NCI-H1694 treated with DMSO at 0.1 percent for 48 hours (cell line): Measurements from ENCODE around the gene SLC6A16.
"Not testable (repeated sequence)": the region's sequence is repeated elsewhere in the genome, so short reads cannot be mapped to it uniquely, and the experiment has no call there.

Experiments used
- DNase-seq: peaks from one replicate; lab custom pipeline; 2025; lab: John Stamatoyannopoulos, UW

The SLC6A16 gene

DNA sequence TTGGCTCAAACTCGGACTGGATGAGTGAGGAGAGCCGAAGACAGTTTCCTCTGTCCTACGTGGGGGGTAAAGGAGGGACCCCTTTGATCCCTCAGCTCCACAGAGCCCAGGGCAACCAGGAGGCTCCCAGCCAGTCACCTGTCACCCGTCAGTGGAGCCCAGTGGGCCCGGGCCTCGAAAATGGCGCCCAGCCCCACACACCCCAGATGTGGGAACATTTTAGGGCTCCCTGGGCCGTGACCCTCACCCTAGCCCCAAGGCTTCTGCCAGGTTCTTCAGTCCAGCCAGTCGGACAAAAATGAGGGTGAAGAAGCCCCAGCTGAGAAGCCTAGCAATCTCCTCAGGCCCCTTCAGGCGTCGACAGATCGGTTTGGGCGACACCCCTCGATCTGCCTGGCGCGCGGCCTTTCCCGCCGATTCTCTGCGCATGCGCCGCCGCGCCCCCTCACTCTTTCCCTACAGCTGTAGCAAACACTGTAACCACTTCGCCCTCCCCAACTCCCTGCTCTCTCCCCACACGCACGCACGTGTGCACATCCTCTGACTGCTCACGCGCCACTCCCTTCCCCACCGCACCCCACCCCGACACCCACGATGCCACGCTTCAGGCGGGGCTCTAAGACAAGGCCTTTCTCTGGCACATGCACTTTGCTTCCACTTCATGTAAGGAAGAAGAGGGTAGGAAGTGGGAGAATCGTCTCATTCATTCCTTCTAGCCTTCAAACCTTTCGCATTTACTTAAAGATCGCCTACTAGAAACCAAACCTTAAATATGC, at the start of gene SLC6A16:
TSS of gene SLC6A16 (minus strand) at position 391 of the 776 bp plus-strand sequence. CDS start 13,844 bp downstream, outside the sequence.
- DNase-seq = no peak

DNA sequence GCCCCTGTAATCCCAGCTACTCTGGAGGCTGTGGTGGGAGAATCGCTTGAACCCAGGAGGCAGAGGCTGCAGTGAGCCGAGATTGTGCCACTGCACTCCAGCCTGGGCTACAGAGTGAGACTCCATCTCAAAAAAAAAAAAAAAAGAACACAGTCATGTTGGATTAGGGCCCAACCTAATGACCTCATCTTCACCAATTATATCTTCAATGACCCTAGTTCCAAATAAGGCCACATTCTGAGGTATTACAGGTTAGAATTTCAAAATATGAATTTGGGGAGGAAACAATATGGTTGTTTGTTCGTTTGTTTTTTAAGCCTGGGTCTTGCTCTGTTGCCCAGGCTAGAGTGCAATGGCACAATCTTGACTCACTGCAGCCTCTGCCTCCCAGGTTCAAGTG, 48.2 kb upstream of the SLC6A16 start:
- DNase-seq = not testable (repeated sequence)

DNA sequence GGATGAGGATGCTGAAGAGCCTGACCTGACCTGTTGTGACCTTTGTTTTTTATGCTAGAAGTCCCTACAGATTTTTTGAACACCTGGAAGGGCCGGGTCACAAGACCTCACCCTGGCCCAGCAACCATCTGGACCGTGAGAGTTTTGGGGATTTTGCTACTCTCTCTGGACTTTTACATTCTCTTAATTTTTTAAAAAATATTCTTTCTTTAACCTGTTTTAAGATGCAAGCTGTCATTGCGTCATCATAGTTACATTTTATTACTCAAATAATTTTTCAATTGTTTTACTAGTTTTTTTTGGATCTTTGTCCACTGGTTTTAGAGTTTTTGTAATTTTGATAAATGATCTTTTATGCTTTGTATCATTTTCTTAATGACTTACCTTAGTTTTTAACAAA, 46.2 kb upstream of the SLC6A16 start:
- no peak for DNase-seq

DNA sequence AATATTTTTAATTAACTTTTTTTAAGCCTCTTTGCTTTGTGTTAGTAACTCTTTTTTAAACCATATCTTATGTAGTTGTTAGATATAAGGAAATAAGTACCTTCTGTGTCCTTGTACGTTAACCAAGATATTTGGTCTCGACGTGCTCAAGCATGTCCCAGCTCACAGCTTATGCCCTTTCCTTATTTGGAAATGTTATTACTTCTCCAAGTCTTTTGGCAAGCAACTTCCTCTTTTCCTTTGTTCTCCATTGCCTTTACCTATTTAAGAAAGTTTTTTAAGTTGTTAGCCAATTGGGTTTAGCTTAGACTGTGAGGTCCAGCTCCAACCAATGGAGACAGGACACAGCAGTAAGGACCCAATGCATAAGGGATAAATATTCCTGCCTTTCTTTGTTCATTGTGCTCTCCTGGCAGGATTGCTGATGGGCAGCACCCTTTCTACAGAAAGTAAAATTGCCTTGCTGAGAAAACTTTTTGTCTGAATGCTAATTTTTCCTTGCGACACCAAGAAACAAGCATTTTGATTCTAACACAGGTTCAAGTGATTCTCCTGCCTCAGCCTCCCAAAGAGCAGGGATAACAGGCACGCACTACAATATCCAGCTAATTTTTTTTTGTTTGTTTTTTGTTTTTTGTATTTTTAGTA, 43.8 kb upstream of the SLC6A16 start:
- no peak for DNase-seq

DNA sequence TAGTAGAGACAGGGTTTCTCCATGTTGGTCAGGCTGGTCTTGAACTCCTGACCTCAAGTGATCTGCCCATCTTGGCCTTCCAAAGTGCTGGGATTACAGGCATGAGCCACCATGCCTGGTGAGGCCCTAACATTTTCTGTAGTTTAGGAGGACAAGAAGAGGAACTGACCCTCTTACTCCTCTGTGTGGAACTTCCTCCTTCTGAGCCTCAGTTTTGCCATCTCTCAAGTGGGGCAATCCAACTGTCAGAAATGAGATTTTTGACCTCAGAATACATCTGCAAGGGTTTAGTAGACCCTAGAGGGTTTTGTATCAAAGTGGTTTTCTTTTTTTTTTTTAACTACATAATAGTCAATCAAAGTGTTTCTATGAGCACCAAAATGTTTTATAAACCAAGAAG, 41.1 kb upstream of the SLC6A16 start:
- DNase-seq = no peak

DNA sequence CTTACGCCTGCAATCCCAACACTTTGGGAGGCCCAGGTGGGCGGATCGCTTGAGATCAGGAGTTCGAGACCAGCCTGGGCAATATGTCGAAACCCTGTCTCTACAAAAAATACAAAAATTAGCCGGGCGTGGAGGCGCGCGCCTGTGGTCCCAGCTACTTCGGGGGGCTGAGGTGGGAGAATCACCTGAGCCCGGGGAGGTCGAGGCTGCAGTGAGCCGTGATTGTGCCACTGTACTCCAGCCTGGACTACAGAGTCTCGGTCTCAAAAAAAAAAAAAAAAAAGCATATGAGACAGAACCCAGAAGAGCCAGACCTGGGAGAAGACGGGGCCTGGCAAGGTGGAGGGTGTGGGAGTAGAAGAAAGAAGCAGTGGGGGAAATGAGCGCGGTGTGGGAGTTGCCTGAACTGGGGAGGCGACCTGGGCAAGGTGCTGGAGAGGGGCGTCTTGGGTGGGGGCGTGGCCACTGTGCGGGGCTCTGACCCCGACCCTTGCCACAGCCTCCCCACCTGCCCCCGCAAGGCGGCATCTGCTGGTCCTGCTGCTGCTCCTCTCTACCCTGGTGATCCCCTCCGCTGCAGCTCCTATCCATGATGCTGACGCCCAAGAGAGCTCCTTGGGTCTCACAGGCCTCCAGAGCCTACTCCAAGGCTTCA, 39.2 kb upstream of the SLC6A16 start:
- DNase-seq = no peak

DNA sequence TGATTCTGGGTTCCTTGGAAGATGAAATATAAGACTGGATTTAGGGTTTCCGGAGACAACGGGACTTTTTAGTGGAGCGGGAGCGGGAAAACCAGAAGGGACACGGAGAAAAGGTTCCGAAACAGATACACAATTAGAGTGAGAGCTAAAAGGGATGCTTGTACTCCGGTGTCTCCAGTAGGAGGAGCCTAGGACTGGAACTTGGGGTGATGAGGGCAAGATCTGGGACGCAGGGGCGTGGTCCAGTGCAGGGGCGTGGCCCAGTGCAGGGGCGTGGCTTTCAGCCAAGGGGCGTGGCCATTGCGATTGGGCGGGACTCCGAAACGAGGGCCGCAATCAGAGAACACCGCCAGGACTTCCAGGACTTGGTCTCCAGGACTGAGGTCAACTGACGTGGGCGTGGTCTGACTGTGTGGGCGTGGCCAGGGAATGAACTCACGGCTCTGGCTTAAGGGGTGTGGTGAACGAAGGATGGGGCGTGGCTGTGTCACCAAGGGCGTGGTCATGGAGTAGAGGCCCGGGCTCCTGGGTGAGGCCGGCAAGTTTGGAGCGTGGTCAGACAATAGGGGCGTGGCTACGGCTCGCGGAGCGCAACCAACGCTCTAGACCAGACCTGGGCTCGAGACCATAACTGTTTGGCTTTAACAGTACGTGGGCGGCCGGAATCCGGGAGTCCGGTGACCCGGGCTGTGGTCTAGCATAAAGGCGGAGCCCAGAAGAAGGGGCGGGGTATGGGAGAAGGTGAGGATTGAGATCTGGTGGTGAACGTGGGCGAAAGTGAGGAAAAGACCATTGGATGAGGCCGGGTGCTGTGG, 38.5 kb upstream of the SLC6A16 start, which contains the start of gene DKKL1:
TSS of gene DKKL1 (plus strand) at position 610 of the 815 bp plus-strand sequence. CDS start at position 732, 122 bp downstream.
- no peak for DNase-seq

DNA sequence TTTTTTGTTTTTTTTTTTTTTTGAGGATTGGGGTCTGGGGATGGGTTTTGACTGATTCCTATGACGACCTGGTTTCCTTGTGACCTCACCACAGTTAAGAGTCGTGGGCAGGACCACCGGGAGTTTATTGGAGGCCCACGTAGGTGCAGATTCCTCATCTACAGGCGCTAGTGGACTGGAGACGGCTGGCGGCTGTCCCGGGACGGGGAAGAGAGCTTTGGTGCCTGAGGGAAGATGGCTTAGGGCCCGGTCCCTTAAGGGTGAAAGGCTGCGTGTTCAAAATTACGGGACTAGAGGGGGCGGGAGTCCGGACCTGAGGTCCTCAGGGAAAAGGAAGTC, 37.9 kb upstream of the SLC6A16 start:
- no peak for DNase-seq

DNA sequence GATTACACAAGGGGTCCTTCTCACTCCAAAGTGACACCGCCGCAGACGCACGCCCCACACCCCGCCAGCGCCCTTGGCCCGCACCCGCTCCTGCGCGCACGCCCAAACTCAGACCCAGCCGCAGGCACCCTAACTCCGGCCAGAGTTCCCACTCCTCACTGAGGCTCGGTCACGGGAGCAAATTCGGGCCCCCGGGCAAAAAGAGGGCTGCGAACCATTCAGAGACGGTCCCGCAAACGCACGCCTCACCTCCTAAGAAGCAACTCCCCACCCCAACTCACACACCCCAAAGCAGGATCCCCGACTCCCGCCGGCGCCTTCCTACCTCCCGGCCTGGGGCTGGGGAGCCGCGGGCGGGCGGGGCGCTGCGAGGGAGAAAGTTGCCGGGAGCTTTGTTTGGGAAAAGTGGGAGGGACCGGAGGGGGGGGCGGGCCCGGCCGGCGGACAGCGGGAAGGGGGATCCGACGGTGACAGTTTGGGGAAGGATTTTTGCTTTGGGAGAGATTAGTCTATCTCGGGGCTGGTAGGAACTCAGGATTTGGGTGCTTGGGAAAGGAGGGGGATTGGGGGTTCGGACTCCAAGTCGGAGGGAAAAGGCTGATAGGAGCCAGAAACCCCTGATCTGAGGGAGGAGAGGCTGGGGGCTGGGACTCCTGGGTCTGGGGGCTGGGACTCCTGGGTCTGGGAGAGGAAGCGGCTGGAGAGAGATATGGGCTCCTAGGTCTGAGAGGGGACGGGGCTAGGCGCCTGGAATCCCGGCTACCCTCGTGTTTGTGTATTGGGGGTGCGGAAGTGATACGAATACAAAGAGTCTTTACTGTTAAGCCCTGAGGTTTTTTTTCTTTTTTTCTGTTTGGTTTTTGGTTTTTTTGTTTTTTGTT, 37.3 kb upstream of the SLC6A16 start, which contains the start of gene TEAD2:
TSS of gene TEAD2 (minus strand) at position 369 of the 881 bp plus-strand sequence. CDS start 2,341 bp downstream, outside the sequence.
- DNase-seq = no peak

DNA sequence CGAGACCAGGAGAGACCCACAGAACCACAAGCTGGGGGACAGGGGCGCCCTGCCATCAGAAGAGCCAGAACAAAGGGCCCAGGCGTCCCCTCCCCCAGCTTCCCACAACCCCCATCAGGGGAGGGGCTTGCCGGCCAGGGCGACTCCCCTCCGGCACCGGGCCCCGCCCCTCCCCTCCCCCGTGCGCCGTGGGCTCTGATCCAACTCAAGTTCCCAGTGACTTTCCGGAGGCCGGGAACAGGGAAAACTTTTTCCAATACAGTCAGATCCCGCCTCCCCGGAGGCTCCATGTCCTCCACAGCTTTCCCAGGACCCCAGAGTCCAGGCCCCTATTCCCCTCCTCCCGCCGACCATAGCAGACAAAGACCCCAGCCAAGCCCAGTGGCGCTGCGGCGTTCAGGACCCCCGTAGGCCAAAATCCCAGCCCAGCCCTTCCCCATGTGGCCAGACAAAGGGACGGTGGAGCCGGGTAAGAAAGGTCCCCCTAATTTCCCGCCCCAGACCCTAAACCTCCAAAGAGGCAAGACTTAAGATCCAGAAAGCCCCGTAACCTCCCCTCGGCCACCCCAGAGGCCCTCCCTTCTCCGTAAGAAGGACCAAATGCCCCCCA, 36.6 kb upstream of the SLC6A16 start:
- DNase-seq = no peak

DNA sequence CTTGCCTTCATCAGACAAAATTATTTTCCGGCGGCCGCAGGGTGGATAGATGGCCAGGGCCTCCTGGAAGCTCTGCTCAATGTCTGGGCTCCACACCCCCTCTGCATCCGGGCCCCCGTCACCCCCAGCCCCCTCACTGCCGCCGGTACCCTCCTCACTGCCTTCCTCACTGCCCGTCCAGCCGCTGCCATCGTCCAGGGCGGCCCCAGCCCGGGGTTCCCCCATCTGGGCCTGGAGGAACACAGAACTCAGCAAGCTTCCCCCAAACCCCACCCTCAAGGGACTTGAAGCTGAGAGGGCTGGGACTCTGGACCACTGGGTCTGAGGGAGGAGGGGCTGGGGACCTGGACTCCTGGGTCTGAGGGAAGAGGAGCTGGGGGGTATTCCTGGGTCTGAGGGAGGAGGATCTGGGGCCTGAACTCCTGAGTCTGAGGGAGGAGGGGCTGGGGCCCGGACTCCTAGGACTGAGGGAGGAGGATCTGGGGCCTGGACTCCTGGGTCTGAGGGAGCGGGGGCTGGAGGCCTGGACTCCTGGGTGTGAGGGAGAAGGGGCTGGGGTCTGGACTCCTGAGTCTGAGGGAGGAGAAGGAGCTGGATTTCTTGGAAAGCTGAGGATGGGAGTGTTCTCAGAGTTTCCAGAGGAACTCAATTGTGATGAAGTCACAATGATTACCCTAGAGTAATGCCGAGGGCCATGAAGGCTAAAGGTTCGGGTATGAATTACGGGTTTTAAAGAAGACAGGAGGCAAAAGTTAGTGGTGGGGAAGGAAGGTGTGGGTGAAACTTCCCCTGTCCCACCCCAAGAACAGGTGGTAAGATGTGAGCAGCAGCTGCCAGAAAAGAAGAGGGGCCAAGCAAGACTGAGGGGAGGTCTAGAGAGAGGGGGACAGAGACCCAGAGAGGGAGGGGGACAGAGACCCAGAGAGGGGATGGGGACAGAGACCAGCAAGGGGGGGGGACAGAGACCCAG, 35.1 kb upstream of the SLC6A16 start:
- DNase-seq = no peak

DNA sequence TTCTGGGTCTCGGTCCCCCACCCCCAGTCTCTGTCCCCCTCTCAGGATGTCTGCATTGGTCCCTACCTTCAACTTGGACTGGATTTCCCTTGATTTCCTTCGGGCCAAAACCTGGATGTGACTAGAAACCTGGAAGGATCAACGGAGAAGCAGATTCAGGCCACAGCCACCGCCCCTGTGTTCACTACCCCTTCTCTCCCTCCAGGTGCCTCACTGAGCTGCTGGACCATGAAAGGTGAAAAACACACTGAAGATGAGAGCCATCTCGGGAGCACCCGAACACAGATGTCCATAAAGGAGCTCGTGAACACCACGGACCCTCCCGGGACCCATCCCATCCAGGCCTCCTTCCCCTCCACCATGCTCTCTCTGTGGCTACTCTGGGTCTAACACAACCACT, 32.2 kb upstream of the SLC6A16 start:
- DNase-seq = no peak

DNA sequence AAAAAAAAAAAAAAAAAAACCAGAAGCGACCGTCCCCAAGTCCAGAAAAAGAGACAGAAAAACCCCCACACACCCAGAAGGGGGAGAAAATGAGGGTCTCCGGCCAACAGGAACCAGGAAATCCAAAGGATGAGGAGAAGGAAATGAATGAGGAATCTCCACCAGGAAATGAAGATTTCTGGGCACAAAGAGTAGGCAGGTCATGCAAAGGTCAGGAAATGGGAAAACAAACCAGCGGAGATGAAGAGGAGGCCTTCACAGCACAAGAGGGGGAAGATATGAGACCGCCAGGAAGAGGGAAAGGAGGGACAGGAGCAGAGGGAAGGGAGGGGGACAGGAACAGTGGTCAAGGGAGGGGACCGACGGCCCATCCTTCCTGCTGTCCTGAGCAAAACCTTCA, 31.4 kb upstream of the SLC6A16 start:
- DNase-seq = no peak

DNA sequence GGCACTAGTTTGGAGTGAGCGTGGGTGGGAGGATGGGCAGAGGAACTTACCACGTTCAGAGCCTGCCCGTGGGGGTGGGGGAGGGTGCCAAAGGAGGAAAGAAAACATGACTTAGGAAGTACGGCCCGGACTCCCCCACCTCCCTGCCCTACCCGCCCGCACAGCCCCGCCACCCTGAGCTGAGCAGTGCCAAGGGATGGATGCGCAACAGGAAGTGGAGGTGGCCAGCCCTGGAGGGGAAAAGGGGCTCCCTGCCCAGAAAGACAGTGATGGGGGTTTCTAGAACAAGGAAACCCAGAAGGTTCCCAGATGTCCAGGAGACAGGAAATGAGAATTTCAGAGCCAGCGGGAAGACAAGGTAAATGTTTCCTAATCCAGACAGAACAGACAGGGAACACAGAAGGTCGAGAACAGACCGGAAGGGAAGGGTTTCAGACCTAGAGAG, 30.9 kb upstream of the SLC6A16 start:
- DNase-seq = no peak

DNA sequence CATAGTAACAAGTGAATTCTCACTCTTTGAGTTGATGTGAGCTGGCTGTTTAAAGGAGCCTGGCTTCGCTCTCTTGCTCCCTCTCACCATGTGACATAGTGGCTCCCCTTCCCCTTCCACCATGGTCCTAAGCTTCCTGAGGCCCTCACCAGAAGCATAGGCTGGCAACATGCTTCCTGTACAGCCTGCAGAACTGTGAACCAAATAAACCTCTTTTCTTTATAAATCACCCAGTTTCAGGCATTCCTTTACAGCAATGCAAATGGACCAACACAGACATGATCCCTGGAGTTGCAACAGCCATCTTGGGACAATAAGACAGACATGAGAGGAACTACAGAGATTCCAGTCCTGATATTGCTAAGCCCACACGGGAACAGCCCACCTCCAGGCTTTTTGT, 24.6 kb upstream of the SLC6A16 start:
- no peak for DNase-seq

DNA sequence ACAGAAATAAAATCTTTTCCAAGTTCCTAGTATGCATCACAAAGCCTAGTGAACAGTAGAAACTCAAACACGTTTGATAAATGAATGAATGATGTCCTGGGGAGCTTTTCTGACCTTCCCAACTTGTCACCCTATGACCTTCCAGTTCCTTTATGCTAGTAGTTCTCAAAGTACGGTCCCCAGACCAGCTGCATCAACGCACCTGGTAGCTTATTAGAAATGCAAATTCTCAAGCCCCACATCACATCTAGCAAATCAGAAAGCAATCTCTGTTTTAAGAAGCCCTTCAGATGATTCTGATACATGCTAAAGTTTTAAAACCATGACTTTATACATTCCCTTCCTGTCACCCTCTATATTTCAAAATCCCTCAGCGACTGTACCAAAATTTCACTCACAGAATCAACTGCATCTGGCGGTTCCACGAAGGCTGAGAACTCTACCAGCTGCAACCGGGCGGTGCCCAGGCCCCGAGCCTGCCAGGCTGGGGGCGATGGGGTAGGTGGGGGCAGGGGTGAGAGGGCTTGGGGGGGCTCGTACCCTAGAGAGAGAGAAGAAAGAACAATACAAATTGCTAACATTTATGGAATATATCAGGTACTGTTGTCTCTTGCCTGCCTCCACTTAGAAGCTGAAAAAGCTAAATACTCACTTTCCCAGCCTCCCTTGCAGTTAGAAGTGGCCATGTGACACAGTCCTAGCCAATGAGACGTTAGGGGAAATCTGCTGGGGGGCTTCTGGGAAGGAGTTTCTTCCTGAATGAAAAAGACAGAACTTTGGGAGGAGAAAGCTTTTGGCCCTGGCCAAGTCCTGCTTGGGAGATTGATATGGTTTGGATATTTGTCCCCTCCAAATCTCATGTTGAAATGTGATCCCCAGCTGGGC, 23.6 kb upstream of the SLC6A16 start:
- no peak for DNase-seq

DNA sequence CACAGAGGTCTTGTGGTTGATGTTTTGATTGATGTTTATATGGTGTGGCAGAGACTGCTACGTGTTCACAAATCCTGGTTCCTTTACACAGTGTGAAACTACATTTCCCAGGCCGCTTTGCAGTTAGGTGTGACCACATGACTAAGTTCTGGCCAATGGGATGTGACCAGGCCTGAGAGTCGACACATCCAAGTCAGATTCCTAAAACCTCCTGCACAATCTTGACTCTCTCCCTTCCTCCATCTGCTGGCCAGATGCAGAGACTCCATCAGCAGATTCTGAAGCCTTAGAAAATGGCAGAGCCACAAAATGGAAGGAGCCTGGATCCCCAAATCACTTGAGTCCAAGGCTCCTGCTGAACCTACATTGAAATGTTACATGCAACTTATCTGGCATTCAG, 22.8 kb upstream of the SLC6A16 start:
- DNase-seq = no peak

DNA sequence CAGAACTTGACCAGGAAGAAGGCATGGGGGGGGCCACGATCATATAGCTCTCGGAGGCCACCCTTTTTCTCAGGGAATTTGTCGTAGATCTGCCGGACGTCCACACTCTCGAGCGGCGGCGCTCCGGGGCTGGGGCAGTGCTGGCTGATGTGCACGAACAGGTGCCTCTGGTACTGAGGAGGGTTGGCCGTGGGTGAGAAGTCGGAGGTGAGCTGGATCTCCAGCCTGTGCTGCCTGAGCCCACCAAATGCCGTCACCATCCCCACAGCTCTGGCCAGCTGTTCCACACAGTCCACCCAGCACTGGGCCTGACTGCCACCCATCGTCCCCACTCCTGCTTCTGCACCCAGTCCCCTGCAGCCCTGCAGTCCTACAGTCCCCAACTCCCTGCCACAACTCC, 22.2 kb upstream of the SLC6A16 start:
- no peak for DNase-seq
